PC-3 (cell line): Measurements from ENCODE around the gene NUBPL. TPM values are rescaled to one million over a fixed set of nuclear protein-coding genes. Genes with fewer than 3 reads are reported as not detected.
A peak's percentile ranks its signal among the peaks of the same experiment; 100 is the strongest.

Source experiments
- ATAC-seq: fragments of 200-7000 bp; cut with Tn5 transposase; 2 replicates; pipeline ENCODE4 v1.9.1; 2020; ENCODE audit warnings: mild to moderate bottlenecking, moderate library complexity
- BruUV-seq: library from RNA; stranded (reverse); fragments of 400-500 nt; replicated peaks from 2 replicates; lab custom pipeline; 2021; lab: Mats Ljungman, UMichigan
- CTCF ChIA-PET: fragments of 300-600 bp; sonication (Branson Sonifier 250); formaldehyde crosslinking; loops from one replicate; lab custom pipeline; 2022; ENCODE audit warnings: antibody characterized with exemption; lab: Charles Lee
- POLR2A ChIA-PET: fragments of 300-600 bp; sonication (Branson Sonifier 250); formaldehyde crosslinking; loops from one replicate; lab custom pipeline; 2022; ENCODE audit warnings: antibody characterized with exemption; ENCODE audit not compliant: unreplicated experiment; lab: Charles Lee
- DNase-seq: peaks from one replicate; pipeline ENCODE4 v3.0.0-alpha.2; 2015
- H2AFZ ChIP-seq: fragments of 300-600 bp; sonication (generic); 2 replicates; pipeline ENCODE4 v1.6.0; 2016; ENCODE audit warnings: antibody characterized with exemption, low read length
- H3F3A ChIP-seq: fragments of 300-600 bp; sonication (generic); one replicate; pipeline ENCODE4 v1.6.0; 2017; ENCODE audit warnings: antibody characterized with exemption, low read length, control low read depth, mild to moderate bottlenecking; ENCODE audit not compliant: unreplicated experiment
- H3K27ac ChIP-seq: fragments of 300-600 bp; sonication (generic); 2 replicates; pipeline ENCODE4 v1.5.1; 2016; ENCODE audit warnings: mild to moderate bottlenecking, low read length
- H3K27me3 ChIP-seq: fragments of 300-600 bp; sonication (generic); 2 replicates; pipeline ENCODE4 v1.6.1; 2016; ENCODE audit warnings: low read length, mixed read lengths
- H3K36me3 ChIP-seq: fragments of 300-600 bp; sonication (generic); 2 replicates; pipeline ENCODE4 v1.6.1; 2016; ENCODE audit warnings: low read depth, mixed run types, low read length, mixed read lengths
- H3K4me1 ChIP-seq: fragments of 300-600 bp; sonication (generic); 2 replicates; pipeline ENCODE4 v1.5.1; 2016; ENCODE audit warnings: low read length; ENCODE audit not compliant: insufficient read depth
- H3K4me2 ChIP-seq: fragments of 300-600 bp; sonication (generic); 2 replicates; pipeline ENCODE4 v1.6.0; 2016; ENCODE audit warnings: low read length
- H3K4me3 ChIP-seq: fragments of 300-600 bp; sonication (generic); 2 replicates; pipeline ENCODE4 v1.5.1; 2016; ENCODE audit warnings: mild to moderate bottlenecking, low read length, mixed read lengths
- H3K79me2 ChIP-seq: fragments of 300-600 bp; sonication (generic); 2 replicates; pipeline ENCODE4 v1.6.1; 2017; ENCODE audit warnings: low read length, mixed read lengths
- H3K9ac ChIP-seq: fragments of 300-600 bp; sonication (generic); 2 replicates; pipeline ENCODE4 v1.6.0; 2016; ENCODE audit warnings: mild to moderate bottlenecking, low read length
- H3K9me2 ChIP-seq: fragments of 300-600 bp; sonication (generic); replicated peaks from 2 replicates; pipeline ENCODE4 v1.6.1; 2016; ENCODE audit warnings: mixed run types, low read length, mixed read lengths
- H3K9me3 ChIP-seq: fragments of 300-600 bp; sonication (generic); 2 replicates; pipeline ENCODE4 v1.6.1; 2016; ENCODE audit warnings: low read length, mixed read lengths
- H4K20me1 ChIP-seq: fragments of 300-600 bp; sonication (generic); 2 replicates; pipeline ENCODE4 v1.6.1; 2016; ENCODE audit warnings: low read length, mixed read lengths
- CTCF ChIP-seq: fragments of 300-600 bp; sonication (generic); conservative IDR thresholded peaks from 2 replicates; pipeline ENCODE4 v1.5.1; 2017; ENCODE audit warnings: antibody characterized with exemption, low read depth, mild to moderate bottlenecking, low read length
- EZH2 ChIP-seq: fragments of 300-600 bp; sonication (generic); IDR thresholded peaks from one replicate; pipeline ENCODE4 v1.6.1; 2017; ENCODE audit warnings: antibody characterized with exemption, mild to moderate bottlenecking, low read length; ENCODE audit not compliant: unreplicated experiment
- EZH2phosphoT487 ChIP-seq: fragments of 300-600 bp; sonication (generic); IDR thresholded peaks from 2 replicates; pipeline ENCODE4 v1.6.1; 2018; ENCODE audit warnings: mild to moderate bottlenecking, antibody characterized with exemption, low read length, borderline replicate concordance
- intact Hi-C: fragments of 100-400 bp; cut with micrococcal nuclease; formaldehyde crosslinking; loops from 2 replicates; pipeline ENCODE4 v1.9.0; 2023
- total RNA-seq: library from RNA; depleted of rRNA; stranded (reverse); fragments of >200 nt; gene quantifications from 2 replicates; pipeline ENCODE4 v1.2.3, GENCODE V29; 2014

The NUBPL gene
- total RNA-seq, 1 experiment from 2014 or later: 14.9 TPM

GRCh38 chr14:31529053-31529452 lies 32.2 kb upstream of the NUBPL start:
- intact Hi-C loops: no loop called here
- no peaks in the 10 kb centered on the region for H3K36me3 ChIP-seq
- H3F3A ChIP-seq: no peaks in the 10 kb centered on the region
- BruUV-seq: no TSS peak
- H3K4me2 ChIP-seq: no peak overlapping the region
- no peak for DNase-seq
- no peaks in the 10 kb centered on the region for H3K27me3 ChIP-seq
- no peaks in the 10 kb centered on the region for H3K79me2 ChIP-seq
- no peaks in the 10 kb centered on the region for H3K4me1 ChIP-seq
- H2AFZ ChIP-seq: no peak overlapping the region
- no peak for TF ChIP-seq CTCF
- no peak for TF ChIP-seq EZH2phosphoT487
- TF ChIP-seq EZH2: no peak
- CTCF ChIA-PET: no interaction called here
- H3K4me3 ChIP-seq: no peak overlapping the region
- H3K9me2 ChIP-seq: no peaks in the 10 kb centered on the region
- ATAC-seq: no peak
- H3K9me3 ChIP-seq: no peaks in the 10 kb centered on the region
- H3K9ac ChIP-seq: no peak overlapping the region
- H4K20me1 ChIP-seq: no peaks in the 10 kb centered on the region
- no peak overlapping the region for H3K27ac ChIP-seq
- POLR2A ChIA-PET: no interaction called here

GRCh38 chr14:31530136-31530535 lies 31.1 kb upstream of the NUBPL start:
- no peaks in the 10 kb centered on the region for H3F3A ChIP-seq
- no peak overlapping the region for H3K4me2 ChIP-seq
- no peaks in the 10 kb centered on the region for H3K9me3 ChIP-seq
- H3K9me2 ChIP-seq: no peaks in the 10 kb centered on the region
- H4K20me1 ChIP-seq: no peaks in the 10 kb centered on the region
- DNase-seq (no peak), ATAC-seq (no peak)
- ChIA-PET POLR2A (interaction anchor here (0.6 kb wide), 2 partner anchors 145 to 1635 kb away, joined by 3 to 4 read pairs; no protein-coding TSS in a partner anchor), CTCF (no interaction called here)
- no peaks in the 10 kb centered on the region for H3K36me3 ChIP-seq
- H3K4me3 ChIP-seq: no peak overlapping the region
- no TSS peak for BruUV-seq
- no peaks in the 10 kb centered on the region for H3K27me3 ChIP-seq
- no peaks in the 10 kb centered on the region for H3K4me1 ChIP-seq
- TF ChIP-seq EZH2phosphoT487 (no peak), EZH2 (no peak), CTCF (no peak)
- no peak overlapping the region for H3K27ac ChIP-seq
- no peaks in the 10 kb centered on the region for H3K79me2 ChIP-seq
- H2AFZ ChIP-seq: peak overlapping the region; percentile 31; the same call in 1 of the 2 replicates
- intact Hi-C loops: no loop called here
- no peak overlapping the region for H3K9ac ChIP-seq

GRCh38 chr14:31536201-31536960 lies 24.8 kb upstream of the NUBPL start:
- Histone ChIP-seq H3K79me2 (no peaks in the 10 kb centered on the region), H4K20me1 (no peaks in the 10 kb centered on the region), H3K36me3 (no peaks in the 10 kb centered on the region), H3K27ac (no peak overlapping the region), H3K9me2 (no peaks in the 10 kb centered on the region), H3K9ac (no peak overlapping the region), H3K4me1 (no peaks in the 10 kb centered on the region), H2AFZ (no peak overlapping the region), H3K4me3 (no peak overlapping the region), H3K27me3 (no peaks in the 10 kb centered on the region), H3F3A (no peaks in the 10 kb centered on the region), H3K9me3 (no peaks in the 10 kb centered on the region), H3K4me2 (no peak overlapping the region)
- DNase-seq (peak; percentile 14), ATAC-seq (peak; percentile 18; the same call in 1 of the 2 replicates)
- intact Hi-C loops: no loop called here
- no TSS peak for BruUV-seq
- CTCF ChIA-PET: interaction anchor here (0.6 kb wide), 1 partner anchor 9 kb away, joined by 3 read pairs; no protein-coding TSS in a partner anchor
- POLR2A ChIA-PET: no interaction called here
- TF ChIP-seq EZH2phosphoT487 (no peak), CTCF (no peak), EZH2 (no peak)
